ENCODE results near the gene NEK4.

DNA sequence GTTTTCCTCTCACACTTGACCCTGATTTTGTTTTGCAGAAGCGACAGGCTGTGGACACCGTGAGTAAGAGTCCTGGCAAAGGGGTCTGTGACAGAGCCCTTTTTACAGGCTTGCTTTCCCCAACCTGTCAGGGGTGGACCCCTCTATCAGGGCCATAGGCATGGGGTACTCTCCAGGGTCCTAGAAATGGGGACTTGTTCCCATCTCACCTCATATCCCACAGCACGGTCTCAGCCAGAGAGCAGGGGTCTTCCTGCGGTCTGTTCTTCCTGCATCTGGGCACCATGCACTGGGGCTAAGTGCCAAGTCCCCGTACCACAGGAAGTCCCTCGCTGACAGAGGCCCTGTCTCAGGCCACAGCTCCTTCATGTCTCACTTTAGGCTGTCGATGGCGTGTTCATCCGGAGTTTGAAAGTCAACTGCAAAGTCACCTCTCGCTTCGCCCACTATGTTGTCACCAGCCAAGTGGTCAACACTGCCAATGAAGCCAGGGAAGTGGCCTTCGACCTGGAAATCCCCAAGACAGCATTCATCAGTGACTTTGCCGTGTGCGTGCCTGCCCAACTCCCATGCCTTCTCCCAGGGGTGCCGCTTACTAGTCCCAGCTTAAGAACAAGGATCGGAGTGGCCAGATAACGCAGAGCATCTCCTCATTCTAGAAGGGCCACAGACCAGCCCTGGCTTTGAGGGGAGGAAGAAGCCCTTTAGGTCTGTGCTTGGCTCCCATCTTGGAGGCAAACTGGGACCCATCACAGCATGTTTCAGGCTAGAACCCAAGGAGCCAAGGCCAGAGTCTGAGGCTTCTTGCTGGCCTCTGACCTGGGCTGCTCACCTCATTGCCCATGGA, 7.4 kb upstream of the NEK4 start:
- TF ChIP-seq MAZ (IDR thresholded peaks at IDR 0.05; ENCODE audit: borderline replicate concordance, low read depth, low read length) (no peak), MAZ (CRISPR knock-in tag; IDR thresholded peaks at IDR 0.05; ENCODE audit: low read depth) (no peak), KDM6A (CRISPR knock-in tag; IDR thresholded peaks at IDR 0.05; ENCODE audit: low read depth) (no peak), ZNF441 (CRISPR knock-in tag; IDR thresholded peaks at IDR 0.05; ENCODE audit: borderline replicate concordance) (no peak), HNRNPLL (IDR thresholded peaks at IDR 0.05; ENCODE audit: low read depth, low read length, poor library complexity, severe bottlenecking) (no peak), ZNF562 (CRISPR knock-in tag; IDR thresholded peaks at IDR 0.05; ENCODE audit: borderline replicate concordance) (no peak), MYC (CRISPR knock-in tag; IDR thresholded peaks at IDR 0.05; ENCODE audit: borderline replicate concordance) (no peak), HDAC6 (IDR thresholded peaks at IDR 0.05; ENCODE audit: low read depth, low read length) (no peak), CREM (IDR thresholded peaks at IDR 0.05) (no peak), CREM (CRISPR knock-in tag; IDR thresholded peaks at IDR 0.05) (no peak), ZNF589 (CRISPR knock-in tag; conservative IDR thresholded peaks at IDR 0.05) (no peak), ZIK1 (CRISPR knock-in tag; IDR thresholded peaks at IDR 0.05; ENCODE audit: borderline replicate concordance, low read depth) (no peak)
- TF ChIP-seq, protein P1, sequence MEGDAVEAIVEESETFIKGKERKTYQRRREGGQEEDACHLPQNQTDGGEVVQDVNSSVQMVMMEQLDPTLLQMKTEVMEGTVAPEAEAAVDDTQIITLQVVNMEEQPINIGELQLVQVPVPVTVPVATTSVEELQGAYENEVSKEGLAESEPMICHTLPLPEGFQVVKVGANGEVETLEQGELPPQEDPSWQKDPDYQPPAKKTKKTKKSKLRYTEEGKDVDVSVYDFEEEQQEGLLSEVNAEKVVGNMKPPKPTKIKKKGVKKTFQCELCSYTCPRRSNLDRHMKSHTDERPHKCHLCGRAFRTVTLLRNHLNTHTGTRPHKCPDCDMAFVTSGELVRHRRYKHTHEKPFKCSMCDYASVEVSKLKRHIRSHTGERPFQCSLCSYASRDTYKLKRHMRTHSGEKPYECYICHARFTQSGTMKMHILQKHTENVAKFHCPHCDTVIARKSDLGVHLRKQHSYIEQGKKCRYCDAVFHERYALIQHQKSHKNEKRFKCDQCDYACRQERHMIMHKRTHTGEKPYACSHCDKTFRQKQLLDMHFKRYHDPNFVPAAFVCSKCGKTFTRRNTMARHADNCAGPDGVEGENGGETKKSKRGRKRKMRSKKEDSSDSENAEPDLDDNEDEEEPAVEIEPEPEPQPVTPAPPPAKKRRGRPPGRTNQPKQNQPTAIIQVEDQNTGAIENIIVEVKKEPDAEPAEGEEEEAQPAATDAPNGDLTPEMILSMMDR (CRISPR knock-in tag; IDR thresholded peaks at IDR 0.05) = no peak
- TF ChIP-seq, protein P2, sequence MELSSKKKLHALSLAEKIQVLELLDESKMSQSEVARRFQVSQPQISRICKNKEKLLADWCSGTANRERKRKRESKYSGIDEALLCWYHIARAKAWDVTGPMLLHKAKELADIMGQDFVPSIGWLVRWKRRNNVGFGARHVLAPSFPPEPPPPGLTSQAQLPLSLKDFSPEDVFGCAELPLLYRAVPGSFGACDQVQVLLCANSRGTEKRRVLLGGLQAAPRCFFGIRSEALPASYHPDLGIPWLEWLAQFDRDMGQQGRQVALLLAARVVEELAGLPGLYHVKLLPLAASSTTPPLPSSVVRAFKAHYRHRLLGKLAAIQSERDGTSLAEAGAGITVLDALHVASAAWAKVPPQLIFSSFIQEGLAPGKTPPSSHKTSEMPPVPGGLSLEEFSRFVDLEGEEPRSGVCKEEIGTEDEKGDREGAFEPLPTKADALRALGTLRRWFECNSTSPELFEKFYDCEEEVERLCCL (CRISPR knock-in tag; IDR thresholded peaks at IDR 0.05; ENCODE audit: borderline replicate concordance) = no peak
- TF ChIP-seq, protein P3, sequence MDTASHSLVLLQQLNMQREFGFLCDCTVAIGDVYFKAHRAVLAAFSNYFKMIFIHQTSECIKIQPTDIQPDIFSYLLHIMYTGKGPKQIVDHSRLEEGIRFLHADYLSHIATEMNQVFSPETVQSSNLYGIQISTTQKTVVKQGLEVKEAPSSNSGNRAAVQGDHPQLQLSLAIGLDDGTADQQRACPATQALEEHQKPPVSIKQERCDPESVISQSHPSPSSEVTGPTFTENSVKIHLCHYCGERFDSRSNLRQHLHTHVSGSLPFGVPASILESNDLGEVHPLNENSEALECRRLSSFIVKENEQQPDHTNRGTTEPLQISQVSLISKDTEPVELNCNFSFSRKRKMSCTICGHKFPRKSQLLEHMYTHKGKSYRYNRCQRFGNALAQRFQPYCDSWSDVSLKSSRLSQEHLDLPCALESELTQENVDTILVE (CRISPR knock-in tag; IDR thresholded peaks at IDR 0.05) = no peak

Measured in HepG2 (cell line).